GM23338 (cell line): ENCODE results near the gene C1orf87. TPM values are rescaled to one million over a fixed set of nuclear protein-coding genes. Genes with fewer than 3 reads are reported as not detected.

Experiments used
- EZH2phosphoT487 ChIP-seq: fragments of 200-600 bp; sonication (generic); IDR thresholded peaks from one replicate; pipeline ENCODE4 v1.8.1; 2018; ENCODE audit warnings: antibody characterized with exemption; ENCODE audit not compliant: unreplicated experiment
- JUNB ChIP-seq: IDR thresholded peaks from one replicate; pipeline ENCODE4 v1.6.1; 2016; ENCODE audit warnings: antibody characterized with exemption; ENCODE audit not compliant: unreplicated experiment
- STAT1 ChIP-seq: IDR thresholded peaks from one replicate; pipeline ENCODE4 v1.6.1; 2016; ENCODE audit warnings: antibody characterized with exemption; ENCODE audit not compliant: unreplicated experiment
- polyA plus RNA-seq: library from polyadenylated mRNA; unstranded; fragments of >200 nt; fragmentation: Nextera tagmentation; extraction: Ambion mirVana; gene quantifications from 2 replicates; pipeline ENCODE4 v1.2.1, GENCODE V29; 2016
- total RNA-seq: library from RNA; depleted of rRNA; stranded (reverse); fragments of >200 nt; shearing (Covaris generic); gene quantifications from 2 replicates; pipeline ENCODE4 v1.2.3, GENCODE V29; 2014
- TF ChIP-seq, protein P1 (sequence below): fragments of 250-450 bp; sonication (Bioruptor Pico); IDR thresholded peaks from 2 replicates; pipeline ENCODE4 v1.5.0; 2020; ENCODE audit warnings: mild to moderate bottlenecking, moderate library complexity
- TF ChIP-seq, protein P2 (sequence below): IDR thresholded peaks from one replicate; pipeline ENCODE4 v1.6.1; 2018; ENCODE audit warnings: antibody characterized with exemption; ENCODE audit not compliant: unreplicated experiment

C1orf87 gene
- total and polyA plus RNA-seq, 2 experiments from 2014 or later: 0.07 to 0.21 TPM

GRCh38 chr1:59992040-59992820 is 81.3 kb downstream of the C1orf87 start (continued):
- TF ChIP-seq, protein P1, sequence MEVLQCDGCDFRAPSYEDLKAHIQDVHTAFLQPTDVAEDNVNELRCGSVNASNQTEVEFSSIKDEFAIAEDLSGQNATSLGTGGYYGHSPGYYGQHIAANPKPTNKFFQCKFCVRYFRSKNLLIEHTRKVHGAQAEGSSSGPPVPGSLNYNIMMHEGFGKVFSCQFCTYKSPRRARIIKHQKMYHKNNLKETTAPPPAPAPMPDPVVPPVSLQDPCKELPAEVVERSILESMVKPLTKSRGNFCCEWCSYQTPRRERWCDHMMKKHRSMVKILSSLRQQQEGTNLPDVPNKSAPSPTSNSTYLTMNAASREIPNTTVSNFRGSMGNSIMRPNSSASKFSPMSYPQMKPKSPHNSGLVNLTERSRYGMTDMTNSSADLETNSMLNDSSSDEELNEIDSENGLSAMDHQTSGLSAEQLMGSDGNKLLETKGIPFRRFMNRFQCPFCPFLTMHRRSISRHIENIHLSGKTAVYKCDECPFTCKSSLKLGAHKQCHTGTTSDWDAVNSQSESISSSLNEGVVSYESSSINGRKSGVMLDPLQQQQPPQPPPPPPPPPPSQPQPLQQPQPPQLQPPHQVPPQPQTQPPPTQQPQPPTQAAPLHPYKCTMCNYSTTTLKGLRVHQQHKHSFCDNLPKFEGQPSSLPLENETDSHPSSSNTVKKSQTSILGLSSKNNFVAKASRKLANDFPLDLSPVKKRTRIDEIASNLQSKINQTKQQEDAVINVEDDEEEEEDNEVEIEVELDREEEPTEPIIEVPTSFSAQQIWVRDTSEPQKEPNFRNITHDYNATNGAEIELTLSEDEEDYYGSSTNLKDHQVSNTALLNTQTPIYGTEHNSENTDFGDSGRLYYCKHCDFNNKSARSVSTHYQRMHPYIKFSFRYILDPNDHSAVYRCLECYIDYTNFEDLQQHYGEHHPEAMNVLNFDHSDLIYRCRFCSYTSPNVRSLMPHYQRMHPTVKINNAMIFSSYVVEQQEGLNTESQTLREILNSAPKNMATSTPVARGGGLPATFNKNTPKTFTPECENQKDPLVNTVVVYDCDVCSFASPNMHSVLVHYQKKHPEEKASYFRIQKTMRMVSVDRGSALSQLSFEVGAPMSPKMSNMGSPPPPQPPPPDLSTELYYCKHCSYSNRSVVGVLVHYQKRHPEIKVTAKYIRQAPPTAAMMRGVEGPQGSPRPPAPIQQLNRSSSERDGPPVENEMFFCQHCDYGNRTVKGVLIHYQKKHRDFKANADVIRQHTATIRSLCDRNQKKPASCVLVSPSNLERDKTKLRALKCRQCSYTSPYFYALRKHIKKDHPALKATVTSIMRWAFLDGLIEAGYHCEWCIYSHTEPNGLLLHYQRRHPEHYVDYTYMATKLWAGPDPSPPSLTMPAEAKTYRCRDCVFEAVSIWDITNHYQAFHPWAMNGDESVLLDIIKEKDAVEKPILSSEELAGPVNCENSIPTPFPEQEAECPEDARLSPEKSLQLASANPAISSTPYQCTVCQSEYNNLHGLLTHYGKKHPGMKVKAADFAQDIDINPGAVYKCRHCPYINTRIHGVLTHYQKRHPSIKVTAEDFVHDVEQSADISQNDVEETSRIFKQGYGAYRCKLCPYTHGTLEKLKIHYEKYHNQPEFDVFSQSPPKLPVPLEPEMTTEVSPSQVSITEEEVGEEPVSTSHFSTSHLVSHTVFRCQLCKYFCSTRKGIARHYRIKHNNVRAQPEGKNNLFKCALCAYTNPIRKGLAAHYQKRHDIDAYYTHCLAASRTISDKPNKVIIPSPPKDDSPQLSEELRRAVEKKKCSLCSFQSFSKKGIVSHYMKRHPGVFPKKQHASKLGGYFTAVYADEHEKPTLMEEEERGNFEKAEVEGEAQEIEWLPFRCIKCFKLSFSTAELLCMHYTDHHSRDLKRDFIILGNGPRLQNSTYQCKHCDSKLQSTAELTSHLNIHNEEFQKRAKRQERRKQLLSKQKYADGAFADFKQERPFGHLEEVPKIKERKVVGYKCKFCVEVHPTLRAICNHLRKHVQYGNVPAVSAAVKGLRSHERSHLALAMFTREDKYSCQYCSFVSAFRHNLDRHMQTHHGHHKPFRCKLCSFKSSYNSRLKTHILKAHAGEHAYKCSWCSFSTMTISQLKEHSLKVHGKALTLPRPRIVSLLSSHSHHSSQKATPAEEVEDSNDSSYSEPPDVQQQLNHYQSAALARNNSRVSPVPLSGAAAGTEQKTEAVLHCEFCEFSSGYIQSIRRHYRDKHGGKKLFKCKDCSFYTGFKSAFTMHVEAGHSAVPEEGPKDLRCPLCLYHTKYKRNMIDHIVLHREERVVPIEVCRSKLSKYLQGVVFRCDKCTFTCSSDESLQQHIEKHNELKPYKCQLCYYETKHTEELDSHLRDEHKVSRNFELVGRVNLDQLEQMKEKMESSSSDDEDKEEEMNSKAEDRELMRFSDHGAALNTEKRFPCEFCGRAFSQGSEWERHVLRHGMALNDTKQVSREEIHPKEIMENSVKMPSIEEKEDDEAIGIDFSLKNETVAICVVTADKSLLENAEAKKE (CRISPR knock-in tag): no peak
- TF ChIP-seq STAT1 (no peak), JUNB (no peak), EZH2phosphoT487 (no peak)
- TF ChIP-seq, protein P2, sequence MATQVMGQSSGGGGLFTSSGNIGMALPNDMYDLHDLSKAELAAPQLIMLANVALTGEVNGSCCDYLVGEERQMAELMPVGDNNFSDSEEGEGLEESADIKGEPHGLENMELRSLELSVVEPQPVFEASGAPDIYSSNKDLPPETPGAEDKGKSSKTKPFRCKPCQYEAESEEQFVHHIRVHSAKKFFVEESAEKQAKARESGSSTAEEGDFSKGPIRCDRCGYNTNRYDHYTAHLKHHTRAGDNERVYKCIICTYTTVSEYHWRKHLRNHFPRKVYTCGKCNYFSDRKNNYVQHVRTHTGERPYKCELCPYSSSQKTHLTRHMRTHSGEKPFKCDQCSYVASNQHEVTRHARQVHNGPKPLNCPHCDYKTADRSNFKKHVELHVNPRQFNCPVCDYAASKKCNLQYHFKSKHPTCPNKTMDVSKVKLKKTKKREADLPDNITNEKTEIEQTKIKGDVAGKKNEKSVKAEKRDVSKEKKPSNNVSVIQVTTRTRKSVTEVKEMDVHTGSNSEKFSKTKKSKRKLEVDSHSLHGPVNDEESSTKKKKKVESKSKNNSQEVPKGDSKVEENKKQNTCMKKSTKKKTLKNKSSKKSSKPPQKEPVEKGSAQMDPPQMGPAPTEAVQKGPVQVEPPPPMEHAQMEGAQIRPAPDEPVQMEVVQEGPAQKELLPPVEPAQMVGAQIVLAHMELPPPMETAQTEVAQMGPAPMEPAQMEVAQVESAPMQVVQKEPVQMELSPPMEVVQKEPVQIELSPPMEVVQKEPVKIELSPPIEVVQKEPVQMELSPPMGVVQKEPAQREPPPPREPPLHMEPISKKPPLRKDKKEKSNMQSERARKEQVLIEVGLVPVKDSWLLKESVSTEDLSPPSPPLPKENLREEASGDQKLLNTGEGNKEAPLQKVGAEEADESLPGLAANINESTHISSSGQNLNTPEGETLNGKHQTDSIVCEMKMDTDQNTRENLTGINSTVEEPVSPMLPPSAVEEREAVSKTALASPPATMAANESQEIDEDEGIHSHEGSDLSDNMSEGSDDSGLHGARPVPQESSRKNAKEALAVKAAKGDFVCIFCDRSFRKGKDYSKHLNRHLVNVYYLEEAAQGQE: no peak
